Measurements from ENCODE around the gene MBNL1.
"Not testable (repeated sequence)": the region's sequence is repeated elsewhere in the genome, so short reads cannot be mapped to it uniquely, and the experiment has no call there.

The MBNL1 gene

GRCh38 chr3:152375546-152375945 is 106.8 kb downstream of the MBNL1 start:
- no peak for DNase-seq (ENCODE audit: low read depth, low spot score)

DNA sequence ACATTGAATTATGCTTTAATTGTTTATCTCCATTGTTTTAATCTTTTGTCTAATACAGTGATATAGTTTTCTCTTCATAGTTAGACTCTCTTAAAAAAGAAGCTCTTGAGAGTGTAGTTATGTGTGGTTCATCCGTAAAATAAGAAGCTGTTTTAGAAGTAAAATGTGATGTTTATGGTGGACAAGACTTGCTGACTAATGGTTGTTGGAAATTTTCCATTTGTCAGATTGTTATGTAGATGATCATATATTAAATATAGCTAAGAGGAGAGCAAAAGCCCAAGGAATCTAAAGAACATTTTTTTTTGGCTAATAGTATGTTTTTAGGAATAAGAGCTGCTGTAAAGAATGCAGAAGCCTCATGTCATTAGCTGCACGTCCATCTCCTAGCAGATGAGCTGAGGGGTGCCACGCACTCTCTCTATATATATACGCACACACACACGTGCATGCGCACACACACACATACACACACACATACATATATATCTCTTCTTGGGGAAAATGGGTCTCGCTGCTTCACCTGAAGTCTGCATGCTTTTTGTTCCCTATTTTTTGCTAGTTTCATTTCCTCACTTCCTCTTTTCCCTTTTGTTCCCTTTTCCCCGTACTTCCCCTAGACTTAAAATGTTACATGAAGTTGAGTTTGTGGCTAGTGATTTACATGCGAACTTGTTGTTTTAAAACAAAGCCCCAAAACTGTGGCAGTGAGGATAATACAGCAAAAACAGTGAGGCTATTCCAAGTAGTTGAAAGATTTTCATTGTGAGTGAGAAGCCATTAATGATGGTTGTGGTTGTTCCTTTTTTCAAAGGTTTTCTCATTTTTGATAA is 107.8 kb downstream of the MBNL1 start:
- no peak for DNase-seq (ENCODE audit: low read depth, low spot score)

- no peak for DNase-seq (ENCODE audit: low read depth, low spot score)
Measured at GRCh38 chr3:152377184-152377570, 108.4 kb downstream of the MBNL1 start.

- no peak for DNase-seq (ENCODE audit: low read depth, low spot score)
Measured at GRCh38 chr3:152379415-152380042, 110.8 kb downstream of the MBNL1 start.

DNA sequence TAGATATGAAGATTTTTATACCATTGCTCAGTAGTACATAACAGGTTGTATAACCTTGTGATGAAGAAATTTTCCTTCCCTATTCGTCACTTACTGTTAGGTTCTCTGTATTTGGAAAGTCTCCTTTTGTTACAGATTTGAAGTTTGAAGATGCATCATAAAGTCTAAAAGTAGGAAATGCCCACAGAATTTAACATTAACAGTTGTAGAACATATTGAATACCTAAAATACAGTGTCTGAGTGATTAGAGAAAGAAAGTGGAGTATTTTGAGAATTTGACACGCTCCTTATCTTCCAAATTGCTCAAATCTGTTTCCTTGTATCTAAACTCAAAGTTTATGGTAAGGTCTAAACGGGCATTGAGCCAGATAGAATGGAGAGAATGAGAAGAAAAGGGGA is 111.3 kb downstream of the MBNL1 start:
- no peak for DNase-seq (ENCODE audit: low read depth, low spot score)

DNA sequence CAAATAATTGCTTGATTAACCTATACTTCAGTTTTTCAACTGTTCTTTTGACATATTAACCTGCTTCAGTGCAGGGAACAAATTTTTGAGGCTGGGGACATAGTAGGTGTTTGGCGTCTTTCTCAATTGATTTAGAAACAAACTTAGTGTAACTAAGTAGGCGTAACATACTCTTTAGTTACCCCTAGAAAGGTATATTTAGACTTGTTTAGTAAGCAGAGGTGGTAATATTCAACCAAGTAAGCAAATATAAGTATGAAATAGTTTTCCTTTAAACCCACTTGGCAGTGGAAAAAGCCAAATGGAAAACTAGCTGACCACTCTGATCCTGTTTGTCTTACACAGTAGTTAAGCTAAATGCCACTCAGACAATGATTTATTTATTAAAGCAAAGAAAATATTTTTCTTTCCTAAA is 113.2 kb downstream of the MBNL1 start:
- DNase-seq (ENCODE audit: low read depth, low spot score): no peak

DNA sequence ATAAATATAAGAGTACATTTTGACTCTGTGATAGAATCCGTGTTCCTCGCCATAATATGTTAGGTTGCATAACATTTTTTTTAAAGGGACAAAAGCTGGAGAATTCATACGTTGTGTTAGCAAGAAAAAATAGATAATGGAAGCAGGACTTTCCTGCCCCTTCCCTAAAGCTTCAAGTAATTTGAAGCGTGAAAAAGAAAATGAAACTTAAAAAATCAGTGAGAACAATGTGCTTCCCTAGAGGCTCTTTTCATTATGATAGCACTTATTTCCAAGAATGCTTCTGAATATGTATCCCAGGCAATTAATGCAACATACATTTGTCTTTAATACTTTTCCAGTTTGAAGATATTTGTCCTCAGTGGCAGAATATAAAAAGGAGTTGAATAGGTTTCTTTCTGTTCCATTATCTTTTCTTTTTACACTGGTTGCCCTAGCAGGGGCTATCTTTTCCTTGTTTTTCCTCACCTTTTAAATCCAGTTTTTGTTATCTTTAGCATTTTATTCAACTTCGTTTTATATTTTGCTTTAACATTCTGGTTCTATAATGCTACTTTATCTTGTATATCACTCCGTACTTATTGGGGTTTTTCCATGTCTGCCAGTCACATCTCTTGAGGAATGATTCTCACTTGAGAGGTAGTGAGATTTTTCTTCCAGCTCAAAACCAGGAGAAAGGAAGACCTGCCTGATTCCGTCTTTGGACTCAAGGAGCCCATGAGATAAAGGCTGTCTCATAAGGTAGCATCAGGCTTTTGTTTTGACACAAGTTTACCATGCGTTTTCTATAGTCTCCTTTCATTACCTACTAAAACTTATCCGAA is 113.8 kb downstream of the MBNL1 start:
- DNase-seq (ENCODE audit: low read depth, low spot score): no peak

GRCh38 chr3:152383136-152383606 is 114.4 kb downstream of the MBNL1 start:
- no peak for DNase-seq (ENCODE audit: low read depth, low spot score)

GRCh38 chr3:152384412-152384811 is 115.7 kb downstream of the MBNL1 start:
- no peak for DNase-seq (ENCODE audit: low read depth, low spot score)

GRCh38 chr3:152385761-152386160 is 117.0 kb downstream of the MBNL1 start:
- DNase-seq (ENCODE audit: low read depth, low spot score): no peak

DNA sequence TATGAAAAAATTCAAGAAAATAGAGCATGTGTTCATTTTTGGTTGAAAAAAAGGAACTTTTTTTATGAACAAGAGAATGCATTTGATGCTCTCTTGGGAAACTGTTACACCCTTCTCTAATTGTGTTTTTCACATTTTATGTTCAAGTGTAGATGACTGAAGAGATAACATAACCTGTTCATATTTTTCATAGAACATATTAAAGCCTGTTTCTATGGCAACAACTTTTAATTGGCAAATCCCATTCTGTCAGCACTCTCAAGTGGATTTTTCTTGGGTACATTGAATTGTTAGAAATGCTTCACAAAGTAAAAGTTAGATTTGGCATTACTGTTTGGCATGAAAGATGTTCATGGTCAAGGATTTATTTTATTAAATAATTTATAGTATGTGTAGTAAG is 117.5 kb downstream of the MBNL1 start:
- no peak for DNase-seq (ENCODE audit: low read depth, low spot score)

- DNase-seq (ENCODE audit: low read depth, low spot score): no peak
Measured at GRCh38 chr3:152388631-152389030, 119.9 kb downstream of the MBNL1 start.

DNA sequence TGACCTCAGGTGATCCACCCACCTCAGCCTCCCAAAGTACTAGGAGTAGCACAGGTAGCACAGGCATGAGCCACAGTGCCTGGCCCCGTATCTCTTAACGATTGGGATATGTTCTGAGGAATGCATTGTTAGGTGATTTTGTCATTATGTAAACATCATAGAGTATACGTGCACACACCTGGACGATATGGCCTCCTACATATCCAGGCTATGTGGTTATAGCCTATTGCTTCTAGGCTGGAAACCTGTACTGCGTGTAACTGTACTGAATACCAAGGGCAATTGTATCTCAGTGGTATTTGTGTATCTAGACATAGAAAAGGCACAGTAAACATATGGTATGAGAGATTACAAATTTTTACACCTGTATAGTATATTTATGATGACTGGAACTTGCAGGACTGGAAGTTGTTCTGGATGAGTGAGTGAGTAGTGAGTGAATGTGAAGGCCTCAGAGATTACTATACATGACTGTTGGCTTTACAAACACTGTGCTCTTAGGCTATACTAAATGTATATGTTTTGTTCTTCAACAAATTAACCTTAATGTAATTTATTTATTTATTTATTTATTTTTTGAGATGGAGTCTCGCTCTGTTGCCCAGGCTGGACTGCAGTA is 120.7 kb downstream of the MBNL1 start:
- DNase-seq (ENCODE audit: low read depth, low spot score): no peak

- no peak for DNase-seq (ENCODE audit: low read depth, low spot score)
Measured at GRCh38 chr3:152390647-152391046, 121.9 kb downstream of the MBNL1 start.

GRCh38 chr3:152391671-152392070 is 122.9 kb downstream of the MBNL1 start:
- DNase-seq (ENCODE audit: low read depth, low spot score): no peak

DNA sequence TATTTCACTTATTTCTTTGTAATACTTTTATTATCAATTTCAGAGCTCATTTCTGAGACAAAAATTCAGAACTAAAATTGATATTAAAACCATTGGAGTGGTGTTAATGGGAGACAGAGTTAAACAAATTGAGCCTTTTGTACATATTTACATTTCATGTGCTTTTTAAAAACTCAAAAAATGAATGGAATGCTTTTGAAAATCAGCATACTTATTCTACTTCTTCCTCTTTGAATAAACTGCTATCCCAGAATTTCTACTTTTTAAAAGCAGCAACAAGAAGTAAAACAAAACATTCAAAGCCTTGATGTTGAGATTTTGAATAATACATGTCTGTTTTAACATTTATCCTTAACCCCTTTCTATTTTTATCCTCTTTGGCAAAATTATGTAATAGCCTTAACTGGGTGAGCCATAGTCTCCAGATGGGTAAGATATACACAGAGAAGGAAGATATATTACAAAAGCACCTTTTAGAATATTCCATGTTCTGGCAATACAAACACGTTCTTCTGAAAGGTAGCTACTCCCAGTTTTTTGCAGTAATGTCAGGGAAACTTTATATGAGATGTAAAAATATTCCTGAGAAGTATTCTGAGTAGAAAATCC is 123.6 kb downstream of the MBNL1 start:
- no peak for DNase-seq (ENCODE audit: low read depth, low spot score)

DNA sequence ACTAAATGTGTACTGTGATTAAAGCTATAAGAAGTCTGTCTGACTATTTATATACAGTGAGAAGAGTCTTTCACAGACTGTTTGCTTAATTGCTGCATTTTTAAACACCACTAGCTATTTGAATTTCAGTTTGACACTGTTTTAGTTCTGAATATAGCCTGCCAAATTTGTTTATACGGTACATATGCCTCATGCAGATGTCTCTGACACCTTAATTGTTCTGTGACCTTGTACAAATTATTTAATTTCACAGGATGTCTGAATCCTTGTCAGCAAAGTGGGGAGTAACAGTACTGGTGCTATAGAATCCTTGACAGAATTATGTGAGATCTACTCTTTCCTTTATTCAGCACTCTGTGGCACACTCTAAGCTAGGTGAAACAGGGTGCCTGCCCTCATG is 125.5 kb downstream of the MBNL1 start:
- no peak for DNase-seq (ENCODE audit: low read depth, low spot score)

- no peak for DNase-seq (ENCODE audit: low read depth, low spot score)
Measured at GRCh38 chr3:152395764-152396163, 127.0 kb downstream of the MBNL1 start.

DNA sequence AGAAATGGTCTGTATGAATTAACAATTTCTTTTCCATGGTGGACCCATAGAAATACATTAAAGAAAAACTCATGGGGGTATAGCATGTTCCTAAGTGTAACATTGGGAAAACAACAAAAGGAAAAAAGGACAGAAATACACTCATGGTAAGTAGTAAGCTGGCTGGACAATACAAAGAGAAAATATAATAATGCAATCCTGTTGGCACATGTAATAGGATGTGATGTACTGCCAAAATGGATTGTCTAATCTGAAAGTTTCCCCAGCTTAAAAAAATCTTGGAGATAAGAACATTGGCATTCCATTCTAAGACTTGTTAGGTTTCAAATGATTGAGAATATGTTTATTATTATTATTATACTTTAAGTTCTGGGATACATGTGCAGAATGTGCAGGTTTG is 128.1 kb downstream of the MBNL1 start:
- DNase-seq (ENCODE audit: low read depth, low spot score): no peak

DNA sequence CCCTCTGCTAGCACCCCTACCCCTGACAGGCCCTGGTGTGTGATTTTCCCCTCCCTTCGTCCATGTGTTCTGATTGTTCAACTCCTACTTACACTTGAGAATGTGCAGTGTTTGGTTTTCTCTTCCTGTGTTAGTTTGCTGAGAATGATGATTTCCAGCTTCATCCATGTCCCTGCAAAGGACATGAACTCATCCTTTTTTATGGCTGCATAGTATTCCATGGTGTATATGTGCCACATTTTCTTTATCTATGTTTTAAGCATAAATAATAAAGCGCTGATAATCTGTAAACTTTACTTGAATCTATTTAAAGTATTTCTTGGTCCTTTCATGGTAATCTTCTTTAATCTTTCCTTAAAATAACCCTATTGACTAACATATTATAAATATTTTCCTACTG is 128.6 kb downstream of the MBNL1 start:
- not testable (repeated sequence) for DNase-seq (ENCODE audit: low read depth, low spot score)

DNA sequence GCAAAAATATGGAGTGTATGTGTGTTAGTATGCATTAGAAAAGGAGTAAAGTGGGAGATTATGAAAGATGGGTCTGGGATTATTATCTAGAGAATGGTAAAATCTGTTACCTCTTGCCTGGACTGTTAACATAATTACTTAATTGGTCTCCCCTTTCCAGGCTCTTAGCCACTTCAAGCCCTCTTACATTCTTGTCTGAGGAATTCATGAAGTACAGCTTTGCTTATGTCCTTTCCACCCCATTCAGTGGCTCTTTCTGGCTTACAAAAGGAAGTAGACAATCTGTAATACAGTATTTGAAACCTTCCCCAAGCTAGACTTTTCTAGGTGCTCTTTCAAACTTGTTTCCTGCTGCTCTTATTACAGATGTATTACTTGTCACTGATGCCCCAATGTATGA is 129.8 kb downstream of the MBNL1 start:
- no peak for DNase-seq (ENCODE audit: low read depth, low spot score)

Data from ELF-1 (cell line).